ENCODE measurements around the gene RAB20.

RAB20 gene

GRCh38 chr13:110523838-110524540, 37.5 kb downstream of the RAB20 start:
- H3K4me3 ChIP-seq (ENCODE audit: low read depth, low read length): no peak overlapping the region
- no peak for DNase-seq (ENCODE audit: low read depth)
- no peak for TF ChIP-seq CTCF (conservative IDR thresholded peaks at IDR 0.05; ENCODE audit: low read depth, low read length)

GRCh38 chr13:110523180-110523579, 38.3 kb downstream of the RAB20 start:
- no peak for TF ChIP-seq CTCF (conservative IDR thresholded peaks at IDR 0.05; ENCODE audit: low read depth, low read length)
- no peak for DNase-seq (ENCODE audit: low read depth)

DNA sequence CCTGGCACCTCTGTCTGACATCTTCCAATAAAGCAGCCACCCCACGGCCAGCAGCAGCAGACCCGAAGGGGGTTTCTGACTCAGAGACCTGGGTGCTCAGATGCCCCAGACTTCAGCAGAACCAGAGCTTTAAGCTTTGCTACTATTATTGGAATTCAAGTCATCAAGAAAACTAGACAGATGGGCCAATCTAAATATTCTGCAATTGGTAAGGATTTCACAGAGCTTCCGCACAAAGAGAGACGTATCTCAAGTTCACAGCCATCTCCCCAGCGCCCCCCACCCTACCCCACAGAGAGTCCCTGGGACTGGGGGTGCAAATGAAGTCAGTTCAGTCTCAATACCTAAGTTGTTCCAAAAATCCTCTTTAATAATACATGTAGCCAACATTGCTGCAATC, 38.8 kb downstream of the RAB20 start:
- no peak for TF ChIP-seq CTCF (conservative IDR thresholded peaks at IDR 0.05; ENCODE audit: low read depth, low read length)
- no peak for DNase-seq (ENCODE audit: low read depth)
- H3K4me3 ChIP-seq (ENCODE audit: low read depth, low read length): no peak overlapping the region

More at GRCh38 chr13:110523180-110523579, 38.3 kb downstream of the RAB20 start:
- H3K4me3 ChIP-seq (ENCODE audit: low read depth, low read length): no peak overlapping the region

GRCh38 chr13:110521946-110522345, 39.6 kb downstream of the RAB20 start:
- no peak for TF ChIP-seq CTCF (conservative IDR thresholded peaks at IDR 0.05; ENCODE audit: low read depth, low read length)
- no peak for DNase-seq (ENCODE audit: low read depth)
- no peak overlapping the region for H3K4me3 ChIP-seq (ENCODE audit: low read depth, low read length)

DNA sequence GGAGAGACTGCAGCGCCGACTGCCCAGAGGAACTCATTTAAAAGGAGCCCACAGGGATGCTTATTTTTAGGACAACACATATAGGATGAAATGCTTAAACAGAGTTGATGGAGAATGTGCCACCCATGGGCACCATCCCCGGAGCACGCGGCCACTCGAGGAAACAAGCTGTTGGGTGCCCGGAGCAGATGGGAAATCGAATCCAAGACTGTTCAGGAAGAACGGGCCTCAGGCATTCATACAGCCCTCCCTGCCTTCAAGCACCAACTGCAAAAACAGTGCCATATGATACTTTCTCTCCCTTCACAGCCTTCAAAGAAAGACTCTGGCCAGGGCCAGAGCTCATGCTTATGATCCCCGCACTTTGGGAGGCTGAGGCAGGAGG, 40.2 kb downstream of the RAB20 start:
- H3K4me3 ChIP-seq (ENCODE audit: low read depth, low read length): no peak overlapping the region
- no peak for TF ChIP-seq CTCF (conservative IDR thresholded peaks at IDR 0.05; ENCODE audit: low read depth, low read length)

DNA sequence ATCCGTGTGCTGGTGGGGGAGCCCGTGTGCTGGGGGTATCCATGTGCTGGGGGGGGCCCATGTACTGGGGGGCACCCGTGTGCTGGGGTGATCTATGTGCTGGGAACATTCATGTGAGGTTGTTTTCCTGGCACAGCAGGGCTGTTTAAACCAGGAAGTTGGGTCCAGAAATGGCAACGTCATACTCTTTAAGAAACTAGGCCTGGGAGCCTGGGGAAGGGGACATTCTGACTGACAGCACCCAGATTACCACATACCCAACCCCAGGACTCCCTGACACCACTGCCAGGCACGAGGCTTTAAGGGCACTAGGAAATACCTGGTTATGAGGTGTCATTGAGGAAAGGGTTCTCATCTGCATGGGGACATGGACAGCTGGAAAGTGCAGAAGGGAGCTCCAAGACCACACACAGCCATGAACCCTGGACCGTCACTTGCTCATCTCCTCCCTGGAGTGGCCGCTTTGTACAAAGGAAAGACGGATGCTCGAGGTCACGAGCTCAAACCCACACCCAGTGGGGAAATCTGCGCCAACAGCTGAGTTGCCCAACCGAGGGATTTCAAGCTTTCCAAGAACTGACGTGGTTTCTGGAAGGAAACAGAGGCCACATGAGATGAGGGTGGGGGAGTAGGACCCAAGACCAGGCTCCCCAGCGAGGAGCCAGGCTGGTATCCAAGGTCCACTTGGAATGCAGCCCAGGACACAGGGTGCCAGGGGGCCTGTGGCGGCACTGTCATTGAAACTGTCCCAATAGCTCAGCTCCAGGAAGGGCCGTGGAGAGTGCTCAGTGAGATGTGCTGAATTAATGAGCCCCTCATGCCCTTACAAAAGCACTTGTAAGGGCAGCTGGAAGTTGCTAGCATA, 40.9 kb downstream of the RAB20 start:
- DNase-seq (ENCODE audit: low read depth): peak; percentile 85
- TF ChIP-seq CTCF (conservative IDR thresholded peaks at IDR 0.05; ENCODE audit: low read depth, low read length): no peak
- no peak overlapping the region for H3K4me3 ChIP-seq (ENCODE audit: low read depth, low read length)

More for the DNA sequence above, 40.2 kb downstream of the RAB20 start:
- DNase-seq (ENCODE audit: low read depth): no peak

Measured in choroid plexus epithelial cell (primary cell).